Anterior cingulate cortex (tissue), 58 donors: ENCODE data around the gene HDGFL3.
"Not testable (repeated sequence)": the region's sequence is repeated elsewhere in the genome, so short reads cannot be mapped to it uniquely, and the experiment has no call there.

Experiments used
- DNase-seq, 58 donors: peaks; one replicate each; lab custom pipeline; 2025; lab: John Stamatoyannopoulos, UW

Gene HDGFL3

GRCh38 chr15:83106994-83107840 is 100.4 kb downstream of the HDGFL3 start, which contains the start of gene TM6SF1:
TSS of gene TM6SF1 (plus strand) at chr15:83107645. CDS start at chr15:83107681, 36 bp downstream.
- peak in 4 of 58 donors; percentile 9 to 39 (median 22) for DNase-seq

GRCh38 chr15:83105440-83105839 is 102.2 kb downstream of the HDGFL3 start:
- no peak for DNase-seq

GRCh38 chr15:83104141-83104540 is 103.5 kb downstream of the HDGFL3 start:
- no peak for DNase-seq

- DNase-seq, result no peak
These were observed 105.3 kb downstream of the HDGFL3 start for GRCh38 chr15:83102346-83102745.

GRCh38 chr15:83100097-83100646 is 107.5 kb downstream of the HDGFL3 start:
- DNase-seq, result peak in 5 of 58 donors; percentile 4 to 35 (median 16)

GRCh38 chr15:83099290-83099689 is 108.3 kb downstream of the HDGFL3 start:
- DNase-seq, result no peak

- DNase-seq, result no peak
These were observed 109.5 kb downstream of the HDGFL3 start for GRCh38 chr15:83098079-83098478.

GRCh38 chr15:83094583-83094982 is 113.0 kb downstream of the HDGFL3 start:
- no peak for DNase-seq

- peak in 14 of 58 donors; percentile 3 to 61 (median 19) for DNase-seq
These were observed 115.2 kb downstream of the HDGFL3 start for GRCh38 chr15:83092309-83092976.

GRCh38 chr15:83091965-83092308 is 115.7 kb downstream of the HDGFL3 start:
- not testable (repeated sequence) for DNase-seq

GRCh38 chr15:83090465-83090864 is 117.2 kb downstream of the HDGFL3 start:
- DNase-seq, result no peak

- no peak for DNase-seq
These were observed 118.7 kb downstream of the HDGFL3 start for GRCh38 chr15:83088876-83089275.

GRCh38 chr15:83087576-83087975 is 120.0 kb downstream of the HDGFL3 start:
- no peak for DNase-seq

GRCh38 chr15:83085864-83086552 is 121.6 kb downstream of the HDGFL3 start:
- DNase-seq, result not testable (repeated sequence)

- not testable (repeated sequence) for DNase-seq
These were observed 122.2 kb downstream of the HDGFL3 start for GRCh38 chr15:83085461-83085860.

GRCh38 chr15:83082730-83083386 is 124.8 kb downstream of the HDGFL3 start:
- DNase-seq, result no peak

- no peak for DNase-seq
These were observed 126.2 kb downstream of the HDGFL3 start for GRCh38 chr15:83081256-83082014.

GRCh38 chr15:83078712-83079111 is 128.9 kb downstream of the HDGFL3 start:
- no peak for DNase-seq
